Loucy (cell line): Measurements from ENCODE around the gene SPIRE2.
A peak's percentile ranks its signal among the peaks of the same experiment; 100 is the strongest.
"Not testable (repeated sequence)": the region's sequence is repeated elsewhere in the genome, so short reads cannot be mapped to it uniquely, and the experiment has no call there.

Experiments used
- H2AFZ ChIP-seq: fragments of 200-600 bp; sonication (generic); 2 replicates; pipeline ENCODE4 v1.6.0; 2016; ENCODE audit warnings: antibody characterized with exemption, mild to moderate bottlenecking, low read length, moderate library complexity
- H3F3A ChIP-seq: fragments of 200-600 bp; 2 replicates; pipeline ENCODE4 v1.6.0; 2016; ENCODE audit warnings: antibody characterized with exemption, low read depth, mild to moderate bottlenecking
- H3K27me3 ChIP-seq: fragments of 200-600 bp; sonication (generic); 2 replicates; pipeline ENCODE4 v1.6.1; 2014; ENCODE audit warnings: low read length, mild to moderate bottlenecking; ENCODE audit not compliant: insufficient read depth, poor library complexity, severe bottlenecking
- H3K36me3 ChIP-seq: fragments of 200-600 bp; sonication (generic); 2 replicates; pipeline ENCODE4 v1.6.1; 2016; ENCODE audit warnings: low read length; ENCODE audit not compliant: insufficient read depth
- H3K4me1 ChIP-seq: fragments of 200-600 bp; sonication (generic); 2 replicates; pipeline ENCODE4 v1.5.1; 2014; ENCODE audit warnings: low read length, mild to moderate bottlenecking; ENCODE audit not compliant: insufficient read depth, poor library complexity, severe bottlenecking
- H3K4me2 ChIP-seq: fragments of 200-600 bp; sonication (generic); 2 replicates; pipeline ENCODE4 v1.6.0; 2014; ENCODE audit warnings: antibody characterized with exemption, low read length, low read depth, mild to moderate bottlenecking; ENCODE audit not compliant: poor library complexity, severe bottlenecking
- H3K4me3 ChIP-seq: fragments of 200-600 bp; sonication (generic); 2 replicates; pipeline ENCODE4 v1.5.1; 2014; ENCODE audit warnings: low read length, mild to moderate bottlenecking, mixed read lengths; ENCODE audit not compliant: poor library complexity, severe bottlenecking
- H3K79me2 ChIP-seq: fragments of 200-600 bp; sonication (generic); 2 replicates; pipeline ENCODE4 v1.6.1; 2014; ENCODE audit warnings: low read length; ENCODE audit not compliant: insufficient read depth
- H3K9ac ChIP-seq: fragments of 200-600 bp; sonication (generic); 2 replicates; pipeline ENCODE4 v1.6.0; 2014; ENCODE audit warnings: mild to moderate bottlenecking, low read depth, low read length, moderate library complexity; ENCODE audit not compliant: poor library complexity, severe bottlenecking
- H3K9me2 ChIP-seq: fragments of 200-600 bp; sonication (generic); replicated peaks from 2 replicates; pipeline ENCODE4 v1.6.1; 2016; ENCODE audit warnings: low read depth, low read length, mixed read lengths
- H3K9me3 ChIP-seq: fragments of 200-600 bp; sonication (generic); 2 replicates; pipeline ENCODE4 v1.6.1; 2014; ENCODE audit warnings: mild to moderate bottlenecking, antibody characterized with exemption, low read length, low read depth; ENCODE audit not compliant: insufficient read depth
- H4K20me1 ChIP-seq: fragments of 200-600 bp; sonication (generic); 2 replicates; pipeline ENCODE4 v1.6.0; 2014; ENCODE audit warnings: antibody characterized with exemption, low read length, mild to moderate bottlenecking; ENCODE audit not compliant: insufficient read depth, poor library complexity, severe bottlenecking
- CTCF ChIP-seq: fragments of 200-600 bp; sonication (generic); conservative IDR thresholded peaks from 2 replicates; pipeline ENCODE4 v1.5.1; 2014; ENCODE audit warnings: mild to moderate bottlenecking, antibody characterized with exemption, low read length
- EZH2phosphoT487 ChIP-seq: fragments of 200-600 bp; IDR thresholded peaks from 2 replicates; pipeline ENCODE4 v1.6.1; 2018; ENCODE audit warnings: antibody characterized with exemption, mild to moderate bottlenecking, moderate library complexity, borderline replicate concordance

SPIRE2 gene

GRCh38 chr16:89873972-89874689, 45.9 kb downstream of the SPIRE2 start:
- Histone ChIP-seq H3F3A (no peaks in the 10 kb centered on the region), H3K79me2 (peaks cover 42% of the 10 kb centered on the region), H3K27me3 (no peaks in the 10 kb centered on the region), H3K4me1 (peaks cover 3% of the 10 kb centered on the region), H3K4me2 (peak overlapping the region; percentile 71), H4K20me1 (peaks cover 16% of the 10 kb centered on the region), H2AFZ (no peak overlapping the region), H3K4me3 (peak overlapping the region; percentile 90), H3K36me3 (no peaks in the 10 kb centered on the region; the same call in 1 of the 2 replicates), H3K9me2 (no peaks in the 10 kb centered on the region), H3K9me3 (no peaks in the 10 kb centered on the region), H3K9ac (peak overlapping the region; percentile 92)
- no peak for TF ChIP-seq CTCF
- no peak for TF ChIP-seq EZH2phosphoT487

GRCh38 chr16:89879123-89879522, 50.8 kb downstream of the SPIRE2 start:
- not testable (repeated sequence) for H3K9me3 ChIP-seq, H3K9ac ChIP-seq, H3F3A ChIP-seq, H3K4me3 ChIP-seq, H3K4me2 ChIP-seq, H3K4me1 ChIP-seq, H2AFZ ChIP-seq, H3K27me3 ChIP-seq, H3K9me2 ChIP-seq
- H4K20me1 ChIP-seq, result peaks cover 16% of the 10 kb centered on the region
- peaks cover 11% of the 10 kb centered on the region; the same call in 1 of the 2 replicates for H3K36me3 ChIP-seq
- H3K79me2 ChIP-seq, result peaks cover 43% of the 10 kb centered on the region

GRCh38 chr16:89880477-89881367, 52.4 kb downstream of the SPIRE2 start:
- no peak overlapping the region for H3K9ac ChIP-seq
- TF ChIP-seq CTCF (no peak), EZH2phosphoT487 (no peak)
- peaks cover 18% of the 10 kb centered on the region; the same call in 1 of the 2 replicates for H3K36me3 ChIP-seq
- H4K20me1 ChIP-seq, result peaks cover 6% of the 10 kb centered on the region
- H3K4me2 ChIP-seq, result no peak overlapping the region
- H3K9me3 ChIP-seq, result no peaks in the 10 kb centered on the region
- no peak overlapping the region for H2AFZ ChIP-seq
- H3K4me3 ChIP-seq, result no peak overlapping the region
- no peaks in the 10 kb centered on the region for H3K9me2 ChIP-seq
- no peaks in the 10 kb centered on the region for H3K4me1 ChIP-seq
- no peaks in the 10 kb centered on the region for H3F3A ChIP-seq
- no peaks in the 10 kb centered on the region for H3K27me3 ChIP-seq
- peaks cover 30% of the 10 kb centered on the region for H3K79me2 ChIP-seq
